GDM1 (cell line): Measurements from ENCODE around the gene DHODH.
"Not testable (repeated sequence)": the region's sequence is repeated elsewhere in the genome, so short reads cannot be mapped to it uniquely, and the experiment has no call there.

Experiments
- DNase-seq: peaks from one replicate; lab custom pipeline; 2025; lab: John Stamatoyannopoulos, UW

The DHODH gene

DNA sequence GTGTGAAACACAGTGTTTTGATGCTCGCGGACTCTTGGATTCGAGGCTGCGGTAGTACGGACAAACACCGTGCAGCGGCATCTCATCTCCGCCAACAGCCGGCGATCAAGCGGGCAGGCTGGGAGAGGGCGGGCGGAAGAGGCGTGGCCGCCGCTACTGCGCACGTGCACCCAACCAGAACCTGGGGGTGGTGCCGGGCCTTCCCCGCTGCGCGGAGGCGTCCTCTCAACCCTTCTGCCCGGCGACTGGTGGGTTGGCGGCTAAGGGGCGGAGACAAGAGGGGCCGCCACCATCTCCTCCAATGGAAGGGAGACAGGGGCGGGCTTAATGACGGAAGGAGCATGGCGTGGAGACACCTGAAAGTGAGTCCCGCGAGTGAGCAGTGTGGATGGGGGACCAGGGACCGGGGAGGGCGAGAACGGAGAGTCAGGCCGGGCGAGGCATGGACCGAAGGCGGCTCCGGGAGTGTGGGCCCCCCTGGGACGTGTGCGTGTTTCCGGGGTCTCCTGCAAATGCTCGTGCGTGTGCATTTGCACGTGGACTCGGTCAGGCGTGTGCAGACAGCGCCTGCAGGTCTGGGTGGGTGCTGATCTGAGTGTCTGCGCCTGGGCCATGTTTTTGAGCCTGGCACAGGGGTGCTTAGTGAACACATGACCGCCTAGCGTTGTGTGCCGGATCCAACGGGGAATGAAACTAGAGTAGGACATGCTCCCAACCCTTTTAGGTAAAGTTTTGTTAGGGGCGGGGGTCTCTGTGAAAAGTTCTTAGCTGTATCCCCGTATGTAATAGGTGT is at the start of gene DHODH:
Gene DHODH (plus strand): TSS at position 321 of the 793 bp plus-strand sequence. CDS start 21 bp downstream, at position 342.
- peak; percentile 86 for DNase-seq

DNA sequence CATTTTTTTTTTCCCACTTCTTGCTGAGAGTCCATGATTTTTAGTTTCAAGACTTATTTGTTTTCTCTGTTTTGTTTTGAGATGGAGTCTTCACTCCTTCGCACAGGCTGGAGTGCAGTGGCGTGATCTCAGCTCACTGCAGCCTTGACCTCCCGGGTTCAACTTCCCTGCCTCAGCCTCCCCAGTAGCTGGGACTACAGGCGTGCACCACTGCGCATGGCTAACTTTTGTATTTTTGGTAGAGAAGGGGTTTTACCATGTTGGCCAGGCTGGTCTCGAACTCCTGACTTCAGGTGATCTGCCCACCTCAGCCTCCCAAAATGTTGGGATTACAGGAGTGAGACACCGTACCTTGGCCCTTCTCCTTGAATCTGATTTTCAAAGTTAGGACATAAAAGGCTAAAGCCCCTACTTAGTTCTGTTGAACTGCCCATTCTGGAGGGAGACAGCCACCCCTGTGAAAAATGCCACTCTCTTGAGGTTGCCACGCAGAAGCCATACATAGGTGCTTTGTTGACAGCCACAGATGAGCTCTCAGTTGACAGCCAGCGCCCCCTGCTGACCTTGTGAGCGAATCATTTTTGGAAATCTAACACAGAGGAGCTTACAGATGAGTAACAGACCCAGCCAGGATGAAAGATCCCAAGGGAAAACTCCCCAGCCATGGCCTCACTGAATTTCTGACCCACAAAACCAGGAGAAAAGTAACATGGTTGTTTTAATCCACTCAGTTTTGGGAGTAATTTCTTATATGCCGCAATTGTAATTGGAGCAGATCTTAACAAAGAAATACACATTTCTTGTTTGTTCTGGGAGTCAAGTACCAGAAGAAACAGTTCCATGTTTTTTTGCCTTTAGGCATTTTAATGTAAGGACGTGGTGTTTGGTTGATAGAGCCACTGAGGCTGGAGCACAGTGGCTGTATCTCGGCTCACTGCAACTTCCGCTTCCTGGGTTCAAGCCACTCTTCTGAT is 47.2 kb upstream of the DHODH start:
- DNase-seq: peak; percentile 35

DNA sequence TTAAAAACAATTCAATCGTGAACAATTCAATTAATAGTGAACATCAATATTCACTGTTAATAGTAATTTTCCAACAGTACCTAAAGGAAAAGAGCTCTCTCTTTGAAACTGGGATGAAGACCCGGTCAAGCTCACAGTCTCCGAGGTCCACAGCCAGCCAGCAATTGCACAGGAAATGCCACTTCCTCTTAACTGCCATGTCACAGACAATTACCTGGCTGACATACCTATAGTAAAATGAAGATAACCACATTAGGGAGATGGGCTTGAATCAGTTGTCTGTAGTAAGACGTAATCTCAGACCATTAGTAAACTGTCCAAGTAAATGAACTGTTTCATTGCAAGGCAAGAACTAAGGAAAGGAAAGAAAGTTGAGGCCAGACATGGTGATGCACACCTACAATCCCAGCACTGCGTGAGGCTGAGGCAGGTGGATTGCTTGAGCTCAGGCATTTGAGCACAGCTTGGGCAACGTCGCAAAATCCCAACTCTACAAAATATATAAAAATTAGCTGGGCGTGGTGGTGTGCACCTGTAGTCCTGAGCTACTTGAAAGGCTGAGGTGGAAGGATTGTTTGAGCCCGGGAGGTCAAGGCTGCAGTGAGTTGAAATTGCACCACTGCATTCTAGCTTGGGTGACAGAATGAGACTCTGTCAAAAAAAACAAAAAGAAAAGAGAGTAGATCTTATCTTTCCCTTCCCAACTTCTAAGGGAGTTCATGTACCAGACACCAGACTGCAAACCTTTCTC is 45.2 kb upstream of the DHODH start:
- no peak for DNase-seq

DNA sequence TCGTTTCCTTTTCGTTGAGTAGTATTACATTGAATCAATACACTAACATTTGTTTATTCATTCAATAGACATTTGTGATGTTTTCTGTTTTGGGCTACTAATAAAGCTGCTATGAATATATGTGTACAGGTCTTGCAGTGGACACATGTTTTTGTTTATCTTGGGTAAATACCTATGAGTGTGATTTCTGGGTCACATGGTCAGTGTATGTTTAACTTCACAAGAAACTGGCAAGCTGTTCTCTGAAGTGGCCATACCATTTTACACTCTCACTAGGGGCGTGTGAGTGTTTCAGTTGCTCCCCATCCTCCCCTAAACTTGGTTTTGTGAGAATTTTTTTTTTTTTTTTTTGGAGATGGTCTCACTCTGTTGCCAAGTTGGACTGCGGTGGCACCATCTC is 43.3 kb upstream of the DHODH start:
- DNase-seq: no peak

DNA sequence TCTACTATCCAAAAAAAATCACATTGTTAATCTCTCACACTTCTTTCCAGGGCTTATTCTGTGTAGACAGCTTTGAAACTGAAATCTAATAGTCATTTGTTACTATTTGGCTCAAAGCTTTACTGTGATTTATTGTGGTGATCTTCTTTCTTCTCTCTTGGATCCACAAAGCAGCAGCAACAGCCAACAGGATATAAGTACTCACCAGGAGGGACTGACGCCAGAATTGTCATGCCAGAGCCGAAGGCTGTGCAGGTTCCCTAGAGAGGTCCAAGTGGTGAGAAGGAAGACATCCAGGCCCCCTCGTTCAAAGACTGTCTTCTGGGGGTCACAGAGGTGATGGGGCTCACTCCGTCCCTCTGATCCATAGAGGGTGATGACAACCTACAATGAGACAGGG is 41.6 kb upstream of the DHODH start:
- no peak for DNase-seq

DNA sequence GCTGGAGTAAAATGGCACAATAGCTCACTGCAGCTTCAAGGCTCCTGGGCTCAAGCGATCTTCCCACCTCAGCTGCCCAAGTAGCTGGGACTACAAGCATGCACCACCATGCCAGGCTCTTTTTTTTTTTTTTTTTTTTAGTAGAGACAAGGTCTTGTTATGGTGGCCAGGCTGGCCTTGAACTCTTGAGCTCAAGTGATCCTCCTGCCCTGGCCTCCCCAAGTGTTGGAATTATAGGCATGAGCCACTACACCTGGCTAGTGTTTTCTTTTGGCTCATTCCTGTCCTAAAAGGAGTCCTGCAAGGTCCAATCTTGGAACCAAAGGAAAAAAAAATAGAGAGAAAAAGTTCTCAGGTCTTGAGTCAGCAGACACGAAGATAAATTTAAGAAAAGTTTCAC is 39.2 kb upstream of the DHODH start:
- no peak for DNase-seq

DNA sequence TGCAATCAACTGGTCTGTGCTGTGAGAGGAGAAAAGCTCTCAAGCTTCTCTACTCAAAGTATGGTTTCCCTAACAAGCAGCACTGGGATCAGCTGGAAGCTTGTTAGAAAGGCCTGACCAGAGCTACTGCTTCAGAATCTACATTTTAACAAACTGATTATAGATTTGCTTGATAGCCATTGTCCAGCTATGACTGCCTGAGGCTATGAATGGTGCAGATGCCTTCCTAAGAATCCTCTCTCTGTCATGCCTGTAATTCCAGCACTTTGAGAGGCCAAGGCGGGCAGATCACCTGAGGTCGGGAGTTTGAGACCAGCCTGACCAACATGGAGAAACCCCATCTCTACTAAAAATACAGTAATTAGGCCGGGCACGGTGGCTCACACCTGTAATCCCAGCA is 37.0 kb upstream of the DHODH start:
- DNase-seq: no peak

DNA sequence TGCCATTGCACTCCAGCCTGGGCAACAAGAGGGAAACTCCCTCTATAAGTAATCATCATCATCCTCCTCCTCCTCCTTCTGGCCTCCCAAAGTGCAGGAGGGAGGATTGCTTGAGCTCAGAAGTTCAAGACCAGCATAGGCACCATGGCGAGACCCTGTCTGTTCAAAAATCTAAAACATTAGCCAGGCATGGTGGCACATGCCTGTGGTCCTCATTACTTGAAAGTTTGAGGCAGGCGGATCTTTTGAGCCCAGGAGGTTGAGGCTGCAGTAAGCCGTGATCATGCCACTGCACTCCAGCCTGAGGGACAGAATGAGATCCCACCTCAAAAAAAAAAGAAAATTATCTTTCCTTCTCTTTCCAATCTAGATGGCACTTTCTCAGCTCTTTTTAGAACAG is 36.2 kb upstream of the DHODH start:
- DNase-seq: no peak

DNA sequence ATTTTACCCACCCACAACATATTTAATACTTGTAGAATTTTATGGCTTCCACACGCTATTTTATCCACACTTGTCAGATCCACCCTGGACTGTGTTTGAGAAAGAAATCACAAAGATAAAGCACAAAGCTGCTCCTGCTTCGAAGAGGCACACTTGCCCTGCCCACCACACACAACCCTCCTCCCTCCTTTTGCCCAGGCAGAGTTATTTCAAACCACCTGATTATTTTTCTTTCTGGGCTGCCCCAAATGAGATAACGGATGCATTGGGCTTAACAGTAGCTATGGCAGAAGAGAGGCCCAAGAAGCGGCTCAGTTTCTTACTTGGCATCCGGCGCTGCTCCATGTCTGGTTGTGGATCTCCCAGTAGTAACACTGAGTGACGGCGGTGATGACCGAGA is 35.5 kb upstream of the DHODH start:
- DNase-seq: no peak

DNA sequence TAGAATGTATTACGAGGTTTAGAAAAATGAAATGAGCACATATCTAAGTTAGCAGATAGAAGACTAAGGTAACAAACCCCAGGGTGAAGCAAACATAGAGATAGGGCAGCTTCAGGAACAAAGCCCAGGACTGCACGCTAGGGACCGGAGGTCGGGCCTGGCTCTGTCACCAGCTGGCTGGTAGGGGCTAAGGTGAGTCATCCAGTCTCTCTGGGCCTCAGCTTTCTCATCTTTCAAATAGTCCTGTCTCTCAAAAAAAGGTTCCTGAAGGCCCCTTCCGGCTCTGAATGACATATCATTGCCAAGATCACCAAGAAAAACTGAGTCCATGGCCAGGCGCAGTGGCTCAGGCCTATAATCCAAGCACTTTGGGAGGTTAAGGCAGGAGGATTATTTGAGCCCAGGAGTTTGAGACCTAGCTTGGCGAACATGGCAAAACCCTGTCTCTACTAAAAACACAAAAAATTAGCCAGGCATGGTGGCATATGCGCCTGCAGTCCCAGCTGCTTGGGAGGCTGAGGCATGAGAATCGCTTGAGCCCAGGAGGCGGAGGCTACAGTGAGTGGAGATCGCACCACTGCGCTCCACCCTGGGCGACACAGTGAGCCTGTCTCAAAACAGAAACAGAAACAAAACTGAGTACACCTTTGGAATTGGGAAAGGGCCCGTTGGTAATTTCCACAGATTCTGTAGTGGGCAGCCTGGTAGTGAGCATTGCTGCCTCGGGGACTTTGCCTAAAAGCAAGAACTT is 34.3 kb upstream of the DHODH start:
- no peak for DNase-seq

DNA sequence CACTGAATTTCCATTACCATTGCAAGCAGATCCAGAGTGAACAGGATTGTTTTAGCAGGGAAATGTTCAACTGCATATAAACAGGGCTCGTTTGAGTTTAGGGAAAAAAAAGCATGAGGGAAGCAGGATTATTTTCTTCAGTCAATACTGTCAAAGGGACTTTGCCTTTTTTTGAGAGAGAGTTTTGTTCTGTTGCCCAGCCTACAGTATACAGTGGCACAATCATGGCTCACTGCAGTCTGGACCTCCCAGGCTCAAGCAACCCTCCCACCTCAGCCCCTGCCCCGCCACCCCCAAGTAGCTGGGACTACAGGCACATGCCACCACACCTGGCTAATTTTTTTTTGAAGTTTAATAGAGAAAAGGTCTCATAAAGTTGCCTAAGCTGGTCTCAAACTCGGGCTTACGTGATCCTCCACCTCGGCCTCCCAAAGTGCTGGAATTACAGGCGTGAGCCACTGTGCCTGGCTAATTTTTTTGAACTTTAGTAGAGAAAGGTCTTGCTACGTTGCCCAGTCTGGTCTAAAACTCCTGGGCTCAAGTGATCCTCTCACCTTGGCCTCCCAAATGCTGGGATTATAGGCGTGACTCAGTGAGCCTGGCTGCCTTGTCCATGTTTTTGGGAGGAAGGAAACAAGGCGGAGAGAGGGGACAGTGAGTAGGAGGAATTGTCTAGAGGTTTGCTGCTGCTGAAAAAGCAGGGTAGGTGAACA is 23.1 kb upstream of the DHODH start:
- DNase-seq: no peak

DNA sequence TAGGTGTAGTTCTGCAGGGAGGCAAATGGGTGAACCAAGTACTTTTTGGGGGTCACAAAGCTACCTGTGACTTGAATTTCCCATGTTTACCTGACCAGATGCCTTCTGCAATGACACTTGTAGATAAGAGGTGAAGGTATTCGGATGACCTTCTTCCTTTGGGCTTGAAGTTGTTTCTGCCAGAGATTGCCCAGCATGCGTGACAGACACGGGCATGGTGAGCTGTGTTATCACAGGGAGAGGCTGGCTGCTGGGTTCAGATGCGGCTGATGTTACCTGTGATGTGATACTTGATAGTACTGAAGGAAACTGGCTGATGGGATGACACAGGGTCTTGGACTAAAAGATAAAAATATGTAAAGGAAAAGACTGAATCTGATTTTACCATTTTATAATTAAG is 22.4 kb upstream of the DHODH start:
- no peak for DNase-seq

DNA sequence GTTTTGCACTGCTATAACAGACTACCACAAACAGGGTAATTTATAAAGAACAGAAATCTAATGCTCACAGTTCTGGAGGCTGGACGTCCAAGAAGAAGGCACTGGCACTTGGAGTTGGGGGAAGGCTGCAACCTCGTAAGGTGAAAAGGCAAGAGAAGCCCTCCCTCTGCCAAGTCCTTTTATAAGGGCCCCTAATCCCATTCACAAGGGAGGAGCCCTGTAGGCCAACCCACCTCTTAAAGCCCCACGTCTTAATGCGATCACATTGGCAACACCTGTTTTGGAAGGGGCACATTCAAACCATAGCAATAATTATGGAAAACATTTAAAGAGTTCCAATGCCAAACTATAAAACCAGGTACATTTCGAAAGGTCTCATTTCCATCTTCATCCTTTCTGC is 13.5 kb upstream of the DHODH start:
- no peak for DNase-seq

DNA sequence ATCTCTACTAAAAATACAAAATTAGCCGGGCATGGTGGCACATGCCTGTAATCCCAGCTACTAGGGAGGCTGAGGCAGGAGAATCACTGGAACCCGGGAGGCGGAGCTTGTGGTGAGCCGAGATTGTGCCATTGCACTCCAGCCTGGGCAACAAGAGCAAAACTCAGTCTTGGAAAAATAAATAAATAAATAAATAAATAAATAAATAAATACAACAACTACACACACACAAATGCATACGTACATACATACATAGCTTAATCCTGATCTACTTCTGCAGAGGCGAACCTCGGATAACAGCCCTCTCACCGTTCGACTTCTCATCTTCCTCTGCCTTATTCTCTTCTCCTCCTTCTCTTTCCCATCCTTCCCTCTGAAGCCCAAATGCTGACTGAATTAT is 11.0 kb upstream of the DHODH start:
- DNase-seq: not testable (repeated sequence)

DNA sequence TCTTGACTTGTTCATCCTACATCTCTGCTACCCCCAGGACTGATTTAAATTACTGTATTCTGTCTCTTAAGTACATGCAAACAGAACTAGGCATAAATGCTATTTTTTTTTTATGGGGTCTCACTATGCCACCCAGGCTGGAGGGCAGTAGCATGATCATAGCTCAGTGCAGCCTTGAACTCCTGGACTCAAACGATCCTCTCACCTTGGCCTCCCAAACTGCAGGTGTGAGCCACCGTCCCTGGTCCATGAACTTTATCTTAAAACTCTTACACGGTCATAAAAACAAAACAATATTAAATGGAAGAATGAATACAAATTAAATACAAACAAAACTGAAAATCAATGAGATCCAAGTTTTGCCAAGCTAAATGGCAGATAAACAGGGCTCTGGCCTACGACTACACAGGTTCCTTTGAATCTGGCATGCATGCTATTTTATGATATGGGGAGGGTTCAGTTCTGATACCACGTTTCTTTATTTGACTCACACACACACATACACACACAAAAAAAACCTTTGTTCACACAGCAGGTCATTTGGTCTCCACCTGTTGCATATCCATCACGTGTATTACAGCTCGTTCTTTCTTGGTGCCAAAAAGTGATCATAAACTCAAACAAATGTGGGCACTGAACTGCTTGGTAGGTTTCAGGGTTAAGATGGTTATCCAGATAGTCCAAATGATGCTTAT is 7.2 kb upstream of the DHODH start:
- no peak for DNase-seq

DNA sequence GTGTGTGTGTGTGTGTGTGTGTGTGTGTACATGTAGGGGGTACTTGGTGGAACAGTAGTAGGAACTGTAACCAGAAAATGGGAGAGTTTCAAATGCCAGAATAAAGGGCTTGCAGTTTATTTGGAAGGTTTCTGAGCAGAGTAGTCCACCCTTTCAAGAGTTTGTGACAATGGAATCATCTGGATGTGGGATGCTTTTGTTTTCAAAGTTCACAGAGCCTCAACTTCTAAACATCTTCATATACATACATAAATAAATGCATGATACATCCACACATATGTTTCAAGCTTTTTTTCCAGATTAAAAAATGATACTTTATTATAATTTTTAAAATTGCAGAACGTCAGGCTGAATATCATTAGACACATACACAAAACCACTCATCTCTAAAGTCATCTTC is 5.9 kb upstream of the DHODH start:
- DNase-seq: no peak

DNA sequence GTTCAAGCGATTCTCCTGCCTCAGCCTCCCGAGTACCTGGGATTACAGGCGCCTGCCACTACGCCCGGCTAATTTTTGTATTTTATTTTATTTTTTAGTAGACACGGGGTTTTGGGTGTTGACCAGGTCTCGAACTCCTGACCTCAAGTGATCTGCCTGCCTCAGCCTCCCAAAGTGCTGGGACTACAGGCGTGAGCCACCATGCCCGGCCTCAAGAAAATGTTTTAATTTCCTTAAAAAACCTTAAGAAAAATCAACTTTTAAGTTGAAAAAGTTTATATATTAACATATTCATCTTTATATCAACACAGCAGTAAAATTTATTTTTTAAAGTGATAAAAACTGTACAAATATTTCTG is 500 bp upstream of the DHODH start:
- DNase-seq: not testable (repeated sequence)

DNA sequence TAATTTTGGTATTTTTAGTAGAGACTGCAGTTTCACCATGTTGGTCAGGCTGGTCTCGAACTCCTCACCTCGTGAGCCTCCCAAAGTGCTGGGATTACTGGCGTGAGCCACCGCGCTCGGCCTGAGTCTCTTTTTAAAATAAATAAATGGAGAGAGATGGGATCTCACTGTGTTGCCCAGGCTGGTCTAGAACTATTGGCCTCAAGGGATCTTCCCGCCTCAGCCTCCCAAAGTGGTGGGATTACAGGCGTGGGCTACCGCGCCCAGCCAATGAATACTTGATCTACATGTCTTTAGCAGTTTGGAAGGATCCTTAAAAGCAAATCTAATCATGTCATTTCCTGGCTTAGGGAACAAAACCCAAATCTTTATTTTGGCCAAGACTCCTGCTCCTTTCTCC is 1.2 kb downstream of the DHODH start:
- no peak for DNase-seq

DNA sequence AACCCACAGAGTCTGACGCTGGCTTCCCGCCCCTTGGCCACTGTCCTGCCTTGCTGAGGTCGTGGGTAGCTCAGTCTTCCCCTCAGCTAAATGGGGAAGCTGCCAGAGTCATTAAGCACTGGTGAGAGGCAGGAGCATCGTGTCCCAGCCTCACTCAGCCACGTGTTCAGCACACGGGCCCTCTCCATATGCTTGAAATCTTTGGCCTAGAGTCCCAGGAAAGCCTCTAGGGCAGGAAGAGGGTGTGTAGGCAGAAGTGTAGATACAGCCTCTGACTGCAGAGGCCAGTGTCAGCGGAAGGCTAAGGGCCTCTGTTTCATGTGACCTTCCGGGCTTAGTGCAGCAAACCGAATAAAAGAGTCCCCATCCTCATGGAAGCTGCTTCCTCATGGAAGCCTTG is 4.1 kb downstream of the DHODH start:
- no peak for DNase-seq

DNA sequence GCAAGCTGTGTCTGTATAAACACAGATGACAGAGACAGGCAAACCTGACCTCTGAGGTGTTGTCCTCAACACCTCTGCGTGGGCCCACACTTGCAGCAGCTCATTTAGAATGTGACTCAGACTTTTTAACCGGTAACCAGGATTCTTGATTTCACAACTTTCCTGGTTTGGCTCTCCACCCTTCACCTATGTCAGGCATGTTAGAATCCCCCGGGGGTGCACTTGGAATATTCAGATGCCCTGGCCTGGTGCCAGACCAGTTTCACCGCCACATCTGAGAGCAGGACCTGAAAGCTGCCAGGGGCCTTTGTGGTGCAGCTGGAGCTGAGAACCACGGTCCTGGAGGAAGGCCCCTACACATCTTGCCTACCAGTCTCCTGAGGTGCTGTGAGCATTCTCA is 4.8 kb downstream of the DHODH start:
- DNase-seq: no peak
